SK-N-SH (cell line): ENCODE measurements around the gene RABEP2.

ENCODE experiments used
- CTCF ChIP-seq: fragments of 200-600 bp; sonication (generic); IDR thresholded peaks from 2 replicates; pipeline ENCODE4 v1.6.1; 2017; ENCODE audit warnings: antibody characterized with exemption, mild to moderate bottlenecking, moderate library complexity
- EP300 ChIP-seq, 2 experiments: IDR thresholded peaks; 2 replicates each; pipeline versions ENCODE4 v1.4.0 to v1.6.1; 2012; ENCODE audit warnings: borderline replicate concordance in 1 of 2, low read depth in 1 of 2, low read length in 1 of 2
- GABPA ChIP-seq: IDR thresholded peaks from 2 replicates; pipeline ENCODE4 v1.4.0; 2012; ENCODE audit warnings: low read depth, mild to moderate bottlenecking
- MAX ChIP-seq: IDR thresholded peaks from 2 replicates; pipeline ENCODE4 v1.4.0; 2012; ENCODE audit warnings: low read depth

GRCh38 chr16:28930203-28930602 lies 5.2 kb upstream of the RABEP2 start:
- TF ChIP-seq EP300 (IDR thresholded peaks at IDR 0.05; ENCODE audit: borderline replicate concordance in 1 of 2, low read depth in 1 of 2, low read length in 1 of 2) (no peak), MAX (no peak), CTCF (no peak), GABPA (no peak)
